Progenitor cell of endocrine pancreas (in vitro differentiated cells): ENCODE measurements around the gene B3GNT5. TPM values are rescaled to one million over a fixed set of nuclear protein-coding genes. Genes with fewer than 3 reads are reported as not detected.

Experiments
- DNase-seq: peaks from one replicate; pipeline ENCODE4 v3.0.0; 2021; ENCODE audit warnings: low spot score; ENCODE audit not compliant: unreplicated experiment
- H3K27ac Mint-ChIP-seq: 2 replicates; pipeline ENCODE4 v1.8.0; 2021; ENCODE audit warnings: mild to moderate bottlenecking, moderate library complexity, mixed read lengths
- H3K27me3 Mint-ChIP-seq: 2 replicates; pipeline ENCODE4 v1.8.0; 2021; ENCODE audit warnings: mixed read lengths
- H3K36me3 Mint-ChIP-seq: 2 replicates; pipeline ENCODE4 v1.8.0; 2022; ENCODE audit warnings: mixed read lengths; ENCODE audit not compliant: insufficient read depth
- H3K4me1 Mint-ChIP-seq: 2 replicates; pipeline ENCODE4 v1.8.0; 2021; ENCODE audit warnings: low read depth, mixed read lengths
- H3K4me3 Mint-ChIP-seq: 2 replicates; pipeline ENCODE4 v1.8.0; 2021; ENCODE audit warnings: low read depth, mild to moderate bottlenecking, moderate library complexity, mixed read lengths
- H3K9me3 Mint-ChIP-seq: 2 replicates; pipeline ENCODE4 v1.8.0; 2021; ENCODE audit warnings: low read depth, mixed read lengths
- total RNA-seq: library from RNA; stranded (reverse); gene quantifications from 2 replicates; pipeline ENCODE4 v1.2.1, GENCODE V29; 2021
- TF ChIP-seq, protein P1 (sequence below): fragments of 200-600 bp; sonication (generic); IDR thresholded peaks from one replicate; pipeline ENCODE4 v1.5.0; 2021; ENCODE audit warnings: antibody characterized with exemption, mild to moderate bottlenecking; ENCODE audit not compliant: unreplicated experiment

The B3GNT5 gene
- total RNA-seq, 1 donor from 2014 or later: 26.7 TPM

DNA sequence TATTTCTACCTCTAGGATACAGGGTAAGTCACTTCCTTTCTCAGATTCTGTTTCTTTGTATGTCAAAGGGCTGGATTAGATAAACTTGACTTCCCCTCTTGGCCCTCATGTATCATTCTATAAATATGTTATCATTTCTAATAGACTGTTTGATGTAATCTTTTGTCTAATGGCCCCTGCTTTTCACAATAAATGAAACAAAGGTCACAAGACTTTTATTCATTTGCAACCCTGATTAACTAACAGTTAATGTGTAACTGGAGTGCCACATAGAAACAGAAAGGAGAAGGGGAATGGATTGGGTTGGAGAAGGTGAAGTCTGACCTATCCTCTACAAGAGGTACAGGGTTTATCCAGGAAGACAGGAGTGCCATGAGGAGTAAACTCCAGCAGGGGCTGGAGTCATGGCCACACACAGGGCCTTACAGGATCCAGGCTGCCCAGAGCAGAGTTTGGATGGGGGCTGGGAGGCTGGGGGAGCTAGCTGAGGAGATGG, 8.0 kb upstream of the B3GNT5 start:
- peaks cover 17% of the 10 kb centered on the region for H3K9me3 Mint-ChIP-seq
- TF ChIP-seq, protein P1, sequence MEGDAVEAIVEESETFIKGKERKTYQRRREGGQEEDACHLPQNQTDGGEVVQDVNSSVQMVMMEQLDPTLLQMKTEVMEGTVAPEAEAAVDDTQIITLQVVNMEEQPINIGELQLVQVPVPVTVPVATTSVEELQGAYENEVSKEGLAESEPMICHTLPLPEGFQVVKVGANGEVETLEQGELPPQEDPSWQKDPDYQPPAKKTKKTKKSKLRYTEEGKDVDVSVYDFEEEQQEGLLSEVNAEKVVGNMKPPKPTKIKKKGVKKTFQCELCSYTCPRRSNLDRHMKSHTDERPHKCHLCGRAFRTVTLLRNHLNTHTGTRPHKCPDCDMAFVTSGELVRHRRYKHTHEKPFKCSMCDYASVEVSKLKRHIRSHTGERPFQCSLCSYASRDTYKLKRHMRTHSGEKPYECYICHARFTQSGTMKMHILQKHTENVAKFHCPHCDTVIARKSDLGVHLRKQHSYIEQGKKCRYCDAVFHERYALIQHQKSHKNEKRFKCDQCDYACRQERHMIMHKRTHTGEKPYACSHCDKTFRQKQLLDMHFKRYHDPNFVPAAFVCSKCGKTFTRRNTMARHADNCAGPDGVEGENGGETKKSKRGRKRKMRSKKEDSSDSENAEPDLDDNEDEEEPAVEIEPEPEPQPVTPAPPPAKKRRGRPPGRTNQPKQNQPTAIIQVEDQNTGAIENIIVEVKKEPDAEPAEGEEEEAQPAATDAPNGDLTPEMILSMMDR: no peak
- peak overlapping the region; percentile 60 for H3K27ac Mint-ChIP-seq
- H3K36me3 Mint-ChIP-seq: peaks cover 10% of the 10 kb centered on the region
- DNase-seq: no peak
- H3K27me3 Mint-ChIP-seq: peaks cover 6% of the 10 kb centered on the region
- no peak overlapping the region for H3K4me3 Mint-ChIP-seq
- H3K4me1 Mint-ChIP-seq: peaks cover 9% of the 10 kb centered on the region

DNA sequence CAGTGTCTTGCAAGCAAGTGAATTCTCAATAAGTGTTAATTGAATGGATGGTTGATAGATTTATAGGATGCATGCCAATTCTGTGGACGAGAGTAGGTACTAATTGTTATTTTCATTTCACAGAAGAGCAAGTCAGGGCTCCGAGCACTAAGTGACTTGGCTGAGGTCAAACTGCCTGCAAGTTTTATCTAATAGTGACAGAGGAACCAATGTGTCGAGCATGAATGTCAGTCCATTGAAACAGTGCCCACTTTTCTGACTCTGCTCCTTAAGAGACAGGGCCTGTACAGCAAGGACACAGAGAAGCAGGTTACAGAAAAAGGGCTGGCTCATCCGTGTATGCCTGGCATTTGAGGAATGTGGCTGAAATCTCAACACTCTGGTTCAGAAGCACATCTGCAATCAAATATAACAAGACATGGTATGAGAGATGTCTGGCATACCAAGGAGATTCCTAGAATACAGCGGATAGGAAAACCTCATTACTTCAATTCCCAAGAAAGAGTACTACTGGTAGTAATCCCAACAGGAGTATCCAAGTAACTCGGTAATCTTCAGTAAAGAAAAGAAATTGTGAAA, 6.0 kb upstream of the B3GNT5 start:
- no peak for DNase-seq
- H3K36me3 Mint-ChIP-seq: peaks cover 4% of the 10 kb centered on the region
- peaks cover 12% of the 10 kb centered on the region for H3K27me3 Mint-ChIP-seq
- H3K27ac Mint-ChIP-seq: no peak overlapping the region
- peaks cover 10% of the 10 kb centered on the region for H3K9me3 Mint-ChIP-seq
- H3K4me1 Mint-ChIP-seq: peaks cover 9% of the 10 kb centered on the region
- no peak overlapping the region for H3K4me3 Mint-ChIP-seq
- TF ChIP-seq, protein P1: no peak

- Mint-ChIP-seq H3K4me3 (no peak overlapping the region), H3K4me1 (peaks cover 9% of the 10 kb centered on the region), H3K9me3 (no peaks in the 10 kb centered on the region), H3K27ac (no peak overlapping the region), H3K36me3 (peaks cover 1% of the 10 kb centered on the region), H3K27me3 (peaks cover 12% of the 10 kb centered on the region)
- TF ChIP-seq, protein P1: no peak
- DNase-seq: no peak
These were observed 3.9 kb upstream of the B3GNT5 start for GRCh38 chr3:183249006-183249718.

DNA sequence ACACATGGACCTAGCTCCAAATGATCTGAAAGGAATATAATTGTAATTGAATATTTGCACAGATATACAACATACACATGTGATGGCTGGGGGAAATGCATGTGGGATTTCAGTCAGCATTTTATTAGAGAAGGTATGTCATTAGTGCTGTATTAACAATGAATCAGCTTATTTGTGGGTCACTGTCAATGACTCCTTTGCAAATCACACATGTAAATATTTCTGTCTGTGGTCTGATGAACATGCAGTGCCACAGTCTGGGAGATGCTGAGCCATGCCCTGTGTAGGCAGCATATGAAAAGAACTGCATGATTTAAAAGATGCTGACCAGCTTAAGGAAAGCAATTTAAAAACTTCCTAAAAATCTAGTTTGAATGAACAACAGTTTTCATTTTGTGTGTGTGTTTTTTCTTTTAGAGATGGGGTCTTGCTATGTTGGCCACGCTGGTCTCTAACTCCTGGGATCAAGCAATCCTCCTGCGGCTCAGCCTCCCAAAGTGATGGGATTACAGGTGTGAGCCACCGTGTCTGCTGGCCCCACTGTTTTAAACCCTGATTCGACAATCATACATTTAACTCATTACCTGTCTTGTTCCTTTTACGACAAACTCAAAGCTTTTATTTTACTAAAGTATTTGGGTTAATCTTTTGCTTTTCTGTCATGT, 803 bp upstream of the B3GNT5 start:
- TF ChIP-seq, protein P1: no peak
- Mint-ChIP-seq H3K27ac (peak overlapping the region; percentile 62), H3K4me1 (peaks cover 13% of the 10 kb centered on the region), H3K4me3 (peak overlapping the region; percentile 77), H3K27me3 (peaks cover 12% of the 10 kb centered on the region), H3K36me3 (peaks cover 3% of the 10 kb centered on the region), H3K9me3 (no peaks in the 10 kb centered on the region)
- no peak for DNase-seq

DNA sequence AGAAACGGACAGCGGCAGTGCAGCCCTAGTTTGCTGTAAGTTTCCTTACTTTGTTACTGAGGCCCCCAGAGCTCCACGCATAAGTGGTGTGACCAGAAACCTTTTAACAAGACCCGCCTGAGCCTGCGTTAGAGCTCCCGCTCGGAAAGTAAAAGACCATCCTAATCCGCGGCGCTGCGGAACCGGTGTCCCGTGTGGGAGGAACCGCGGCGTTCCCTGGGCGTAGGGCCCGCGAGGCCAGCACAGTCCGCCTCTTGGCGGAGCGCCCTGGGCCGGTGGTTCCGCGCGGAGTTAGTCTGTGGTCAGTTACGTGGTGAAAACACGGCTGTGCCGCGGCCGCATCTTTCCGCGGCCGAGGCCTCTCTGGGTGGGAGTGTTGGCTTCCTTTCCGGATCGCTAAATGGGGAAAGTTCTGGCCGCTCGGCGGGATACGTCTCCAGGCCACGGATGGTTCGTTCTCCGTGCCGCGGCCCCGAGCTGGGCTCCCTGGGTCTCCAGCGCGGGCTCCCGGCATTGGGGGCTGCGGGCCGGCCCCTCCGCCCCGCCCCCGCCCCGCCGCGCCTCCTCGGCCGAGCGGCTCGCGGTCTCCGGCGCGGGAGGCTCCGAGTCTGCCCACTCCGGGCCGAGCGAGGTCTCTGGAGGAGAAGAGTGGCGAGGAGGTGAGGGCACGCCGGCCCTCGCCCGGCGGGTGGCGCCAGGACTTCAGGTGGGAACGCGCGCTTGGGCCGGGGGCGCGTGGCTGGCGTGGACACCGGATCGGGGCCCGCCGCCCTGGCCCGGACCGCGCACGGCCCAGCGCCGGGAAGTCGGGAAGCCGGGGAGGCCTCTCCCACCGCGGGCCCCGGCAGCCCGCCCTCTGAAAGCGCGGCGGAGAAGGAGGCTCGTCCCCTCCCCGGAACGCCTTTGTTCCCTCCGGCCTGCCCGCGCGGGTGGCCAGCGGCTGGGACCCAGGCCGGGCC, 754 bp downstream of the B3GNT5 start:
- no peaks in the 10 kb centered on the region for H3K9me3 Mint-ChIP-seq
- DNase-seq: peak; percentile 55
- H3K27me3 Mint-ChIP-seq: peaks cover 12% of the 10 kb centered on the region
- H3K4me3 Mint-ChIP-seq: peak overlapping the region; percentile 84
- peaks cover 7% of the 10 kb centered on the region for H3K36me3 Mint-ChIP-seq
- TF ChIP-seq, protein P1: peak; percentile 26
- peaks cover 18% of the 10 kb centered on the region for H3K4me1 Mint-ChIP-seq
- H3K27ac Mint-ChIP-seq: peak overlapping the region; percentile 94
